ENCODE results near the gene TBRG4.

Gene TBRG4

DNA sequence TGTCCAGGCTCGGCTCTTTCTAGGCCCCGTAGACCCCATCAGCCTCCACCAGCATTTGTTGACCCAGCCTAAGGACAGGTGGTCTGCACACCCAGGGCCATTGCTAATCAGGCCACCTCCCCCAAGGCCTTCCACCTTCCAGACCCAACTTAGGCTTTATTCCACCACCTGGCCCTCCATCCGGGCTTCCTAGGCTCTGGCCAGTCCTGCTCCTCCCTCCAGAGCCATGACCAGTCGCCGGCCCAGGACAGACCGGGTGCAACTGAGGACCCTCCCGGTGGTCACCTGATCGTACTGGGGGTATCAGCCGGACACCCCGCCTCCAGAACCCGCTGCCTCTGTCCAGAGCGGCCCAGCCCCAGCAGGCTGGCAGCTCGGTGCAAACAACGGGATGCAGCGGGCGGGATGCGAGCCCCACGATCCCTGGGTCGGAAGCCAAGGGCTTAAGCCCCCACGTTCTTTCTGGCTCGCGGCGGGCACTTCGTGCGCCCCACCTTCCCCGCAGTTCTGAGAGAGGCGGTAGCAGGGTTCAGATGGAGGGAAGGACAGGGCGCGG is 23.3 kb downstream of the TBRG4 start:
- no peak for FAIRE-seq

DNA sequence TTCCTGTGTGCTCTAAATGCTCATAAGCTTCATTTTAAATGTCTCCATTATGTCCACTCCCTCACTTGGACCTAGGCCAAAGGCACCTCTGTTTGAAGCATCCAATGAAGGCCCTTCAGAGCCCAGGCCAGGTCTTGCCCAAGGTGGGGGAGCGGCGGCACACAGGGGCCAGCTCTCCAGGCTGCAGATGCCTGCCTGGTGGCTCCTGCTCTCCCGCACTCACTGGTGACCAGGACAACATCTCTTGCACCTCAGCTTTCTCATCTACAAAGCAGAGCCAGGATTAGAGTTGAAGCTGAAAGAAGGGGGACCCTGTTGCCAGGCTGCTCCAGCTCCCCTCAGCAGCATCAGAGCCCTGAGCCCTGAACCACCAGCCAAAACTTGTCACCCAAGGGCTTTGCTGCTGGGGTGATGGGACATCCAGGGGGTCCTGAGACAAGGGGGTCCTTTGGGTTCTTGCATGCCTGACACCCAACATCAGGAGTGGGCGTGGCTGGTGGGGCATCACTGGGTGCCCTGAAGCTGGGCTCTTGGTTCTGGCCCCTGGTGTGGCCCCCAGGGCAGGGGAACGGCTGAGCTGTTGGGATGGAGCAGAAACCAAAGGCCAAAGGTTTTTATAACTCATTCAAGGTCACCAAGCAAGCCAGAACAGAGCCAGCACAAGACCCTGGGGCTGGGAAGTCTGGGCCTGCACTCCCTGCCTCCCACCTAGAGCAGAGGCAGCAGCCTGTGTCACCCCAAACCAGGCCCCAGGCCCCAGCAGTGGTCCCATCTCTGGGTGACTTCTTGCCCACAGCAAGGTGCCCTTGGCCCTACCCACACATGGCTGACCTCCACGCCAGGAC is 24.0 kb downstream of the TBRG4 start:
- no peak for FAIRE-seq

DNA sequence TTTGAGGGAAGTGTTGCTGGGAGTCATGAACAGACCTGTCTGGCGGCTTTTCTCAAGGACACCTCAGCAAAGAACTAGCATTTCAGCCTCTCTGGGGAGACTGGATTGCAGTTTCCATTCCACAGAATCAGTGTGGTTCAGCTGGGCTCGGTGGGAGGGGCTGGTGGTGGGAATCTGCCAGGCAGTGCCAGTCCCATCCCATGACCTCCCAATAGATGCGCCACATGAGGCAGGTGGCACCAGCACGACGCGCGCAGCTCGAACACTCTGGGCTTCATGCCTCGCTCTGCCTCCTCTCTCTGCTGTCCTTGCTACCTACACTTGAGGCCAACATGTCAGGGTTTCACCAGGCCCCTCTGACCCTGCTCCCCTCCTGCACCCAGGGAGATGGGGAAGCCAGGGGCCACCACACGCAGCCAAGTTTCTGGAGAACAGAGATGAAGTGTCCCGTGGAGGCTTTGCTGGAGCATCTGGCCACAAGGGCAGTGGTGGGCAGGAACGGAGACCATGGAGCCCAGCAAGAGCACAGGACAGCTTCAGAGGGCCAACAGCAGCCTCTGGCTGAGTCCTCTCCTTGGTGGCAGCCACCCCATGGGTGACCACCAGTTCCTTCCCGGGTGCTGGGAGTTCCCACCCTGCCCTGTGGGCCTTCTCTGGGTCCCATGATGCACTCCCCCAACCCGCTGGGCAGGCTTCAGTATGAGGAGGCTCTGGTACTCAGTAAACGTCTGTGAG is 25.0 kb downstream of the TBRG4 start:
- no peak for FAIRE-seq

DNA sequence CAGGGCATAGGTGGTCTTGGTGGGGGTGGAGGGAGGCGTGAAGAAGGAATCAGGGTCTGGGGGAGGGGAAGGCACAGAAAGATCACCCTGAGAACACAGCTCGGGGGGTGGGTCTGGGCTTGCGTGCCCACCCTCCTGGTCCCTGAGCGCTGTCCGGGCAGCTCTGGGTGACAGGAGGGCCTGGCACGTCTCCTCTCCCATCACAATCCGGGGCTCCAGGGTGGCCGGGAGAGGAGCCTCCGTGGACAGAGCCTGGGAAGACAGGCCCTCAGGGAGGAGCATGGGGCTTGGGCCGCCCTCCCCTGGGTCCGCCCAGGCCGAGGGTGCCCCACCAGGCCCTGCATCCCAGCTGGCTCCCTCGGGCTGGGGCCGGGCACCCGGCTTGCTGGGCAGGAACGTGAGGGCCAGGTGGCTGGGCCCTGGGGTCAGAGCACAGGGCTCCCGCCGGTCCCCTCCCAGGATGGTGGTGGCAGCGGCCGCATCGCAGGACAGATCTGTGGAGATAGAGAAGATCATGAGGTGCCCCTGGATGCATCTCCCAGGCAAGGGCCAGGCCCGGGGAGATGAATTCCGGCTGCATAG is 25.8 kb downstream of the TBRG4 start:
- no peak for FAIRE-seq

DNA sequence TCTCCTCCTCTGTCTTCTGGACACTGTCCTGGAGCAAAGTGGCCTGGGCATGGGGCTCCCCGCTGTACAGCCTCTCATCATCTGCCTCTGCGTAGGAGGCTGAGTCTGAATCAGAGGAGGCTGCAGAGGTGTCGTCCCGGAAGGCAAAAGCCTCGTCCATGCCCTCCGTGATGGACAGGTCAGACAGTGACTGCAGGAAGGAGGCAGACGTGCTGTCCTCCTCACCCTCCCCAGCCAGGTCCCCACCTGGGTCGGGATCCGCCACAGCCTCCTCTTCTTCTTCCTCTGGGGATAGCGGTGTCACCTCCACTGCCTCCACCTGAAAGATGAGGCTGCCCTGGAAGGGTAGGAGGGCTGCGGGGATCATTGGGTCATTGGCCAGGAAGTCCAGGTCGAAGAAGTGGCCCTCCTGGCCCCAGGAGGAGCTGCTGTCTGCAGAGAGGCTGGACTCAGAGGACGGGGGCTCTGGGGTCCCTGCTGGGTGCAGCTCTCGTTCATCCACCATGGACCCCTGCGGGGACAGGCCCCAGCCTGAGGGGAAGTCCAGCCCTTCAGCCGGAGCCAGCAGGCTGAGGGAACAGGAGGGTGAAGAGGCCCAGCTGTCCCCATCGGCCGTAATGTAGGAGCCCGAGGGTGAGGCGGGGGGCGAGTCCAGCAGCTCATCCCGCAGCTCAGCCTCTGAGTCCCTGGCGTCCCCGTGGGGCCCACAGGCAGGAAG is 26.4 kb downstream of the TBRG4 start:
- no peak for FAIRE-seq

DNA sequence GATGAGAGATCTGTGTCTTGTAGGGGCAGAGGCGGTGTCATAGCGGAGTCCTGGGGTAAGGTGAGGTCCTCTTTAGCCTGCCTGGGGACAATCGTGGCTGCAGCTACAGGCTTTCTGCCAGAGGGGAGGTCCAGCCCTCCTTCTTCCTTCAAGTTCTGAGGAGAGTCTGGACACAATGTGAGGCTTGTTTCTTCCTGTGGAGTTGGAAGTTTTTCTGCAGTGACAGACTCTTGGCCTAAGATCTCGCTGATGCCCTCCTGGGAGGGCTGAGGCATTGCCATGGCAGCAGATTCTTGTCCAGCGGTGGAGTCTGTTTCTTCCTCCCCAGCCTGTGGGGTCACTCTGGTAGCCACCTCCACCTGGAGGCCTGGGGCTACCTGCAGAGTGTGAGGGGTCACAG is 27.2 kb downstream of the TBRG4 start:
- FAIRE-seq: no peak

DNA sequence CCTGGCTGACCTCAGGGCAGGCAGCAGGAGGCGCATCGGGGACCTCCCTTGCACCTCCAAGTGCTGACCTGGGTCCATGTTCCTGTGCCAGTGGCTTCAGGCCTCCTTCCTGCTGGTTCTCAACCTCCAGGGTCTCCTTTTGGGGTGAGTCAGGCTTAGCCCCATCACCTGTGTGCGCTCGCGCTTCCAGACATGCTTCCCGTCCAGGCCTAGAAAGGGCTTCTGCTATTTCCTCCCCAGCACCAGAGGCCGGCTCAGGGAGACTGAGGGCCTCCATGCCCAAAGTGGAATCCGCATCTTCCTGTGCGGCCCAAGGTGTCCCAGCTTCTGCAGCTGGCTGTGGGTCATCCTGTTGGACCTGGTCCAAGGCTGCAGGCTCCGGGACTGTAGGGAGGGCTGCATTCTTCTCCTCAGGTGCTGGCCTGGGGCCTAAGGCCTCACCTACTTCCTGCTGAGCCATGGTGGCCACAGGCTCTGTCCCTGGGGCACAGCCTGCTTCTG is 28.6 kb downstream of the TBRG4 start:
- no peak for FAIRE-seq

GRCh38 chr7:45082031-45082830 is 29.3 kb downstream of the TBRG4 start:
- FAIRE-seq: no peak

DNA sequence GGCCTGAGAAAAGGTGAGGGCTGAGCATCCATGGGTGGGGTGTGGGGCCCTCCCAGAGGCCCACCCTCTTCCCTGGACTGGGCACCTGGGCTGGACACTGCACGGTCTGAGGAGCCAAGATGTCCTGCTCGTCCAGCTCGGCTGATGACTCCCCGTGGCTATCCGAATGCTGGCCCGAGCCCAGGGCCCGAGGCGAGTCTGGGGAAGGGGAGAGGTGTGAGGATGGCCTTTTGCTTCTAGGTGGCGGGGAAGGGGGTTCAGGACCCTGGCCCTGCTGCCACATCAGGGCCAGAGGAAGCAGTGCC is 29.9 kb downstream of the TBRG4 start:
- no peak for FAIRE-seq

DNA sequence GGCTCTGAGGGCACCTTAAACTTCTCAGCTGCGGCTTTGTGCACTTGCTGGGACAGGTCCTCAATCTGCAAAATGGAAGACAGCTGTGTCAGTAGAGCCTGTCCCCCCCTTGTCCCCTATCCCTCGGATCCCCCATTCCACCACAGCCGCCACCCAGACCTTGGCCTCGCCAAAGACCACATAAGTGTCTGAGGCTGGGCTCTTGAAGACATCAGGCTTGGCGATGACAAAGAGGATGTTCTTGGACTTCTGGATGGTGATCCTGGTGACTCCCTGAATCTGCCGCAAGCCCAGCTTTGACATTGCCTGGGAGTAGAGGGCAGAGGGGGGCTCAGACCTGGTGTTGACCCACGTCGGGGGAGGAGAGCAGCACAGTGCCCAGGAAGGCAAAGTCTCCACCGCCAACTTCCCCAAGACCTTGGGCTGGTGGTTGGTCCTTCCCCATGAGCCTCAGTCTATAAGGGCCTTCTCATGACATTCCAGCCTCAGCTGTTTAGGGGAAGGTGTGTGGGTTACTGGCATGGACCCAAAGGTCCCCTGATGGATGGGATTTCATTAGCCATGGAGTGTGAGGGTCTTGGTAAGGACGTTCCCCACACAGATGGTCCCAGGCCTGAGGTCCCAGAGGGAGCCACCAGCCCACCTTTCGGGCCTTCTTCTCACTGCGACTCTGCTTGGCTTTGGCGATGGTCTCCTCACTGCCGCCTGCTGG is 30.4 kb downstream of the TBRG4 start:
- FAIRE-seq: no peak

- no peak for FAIRE-seq
Observed at GRCh38 chr7:45080265-45080957, 31.1 kb downstream of the TBRG4 start.

GRCh38 chr7:45078125-45078681 is 33.3 kb downstream of the TBRG4 start:
- no peak for FAIRE-seq

- no peak for FAIRE-seq
Observed at GRCh38 chr7:45077579-45077978, 33.9 kb downstream of the TBRG4 start.

DNA sequence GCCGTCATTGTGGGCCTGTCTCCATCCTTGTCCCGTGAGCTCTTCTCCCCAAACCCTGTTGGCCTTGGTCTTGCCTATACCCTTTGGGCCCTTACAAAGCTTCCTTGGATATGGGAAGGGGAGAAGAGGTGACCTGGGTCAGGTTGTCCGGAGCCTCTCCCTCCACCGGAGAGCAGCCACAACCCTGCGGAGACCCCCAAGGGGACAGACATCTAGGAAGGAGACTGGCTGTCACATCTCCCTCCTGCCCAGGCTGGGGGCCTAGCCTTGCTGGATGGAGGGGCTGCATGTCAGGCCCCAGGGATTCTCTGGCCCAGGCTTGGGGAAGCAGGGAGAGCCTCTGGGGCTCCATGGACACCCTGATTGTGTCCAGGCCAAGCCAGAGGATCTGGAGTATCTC is 34.6 kb downstream of the TBRG4 start:
- no peak for FAIRE-seq

DNA sequence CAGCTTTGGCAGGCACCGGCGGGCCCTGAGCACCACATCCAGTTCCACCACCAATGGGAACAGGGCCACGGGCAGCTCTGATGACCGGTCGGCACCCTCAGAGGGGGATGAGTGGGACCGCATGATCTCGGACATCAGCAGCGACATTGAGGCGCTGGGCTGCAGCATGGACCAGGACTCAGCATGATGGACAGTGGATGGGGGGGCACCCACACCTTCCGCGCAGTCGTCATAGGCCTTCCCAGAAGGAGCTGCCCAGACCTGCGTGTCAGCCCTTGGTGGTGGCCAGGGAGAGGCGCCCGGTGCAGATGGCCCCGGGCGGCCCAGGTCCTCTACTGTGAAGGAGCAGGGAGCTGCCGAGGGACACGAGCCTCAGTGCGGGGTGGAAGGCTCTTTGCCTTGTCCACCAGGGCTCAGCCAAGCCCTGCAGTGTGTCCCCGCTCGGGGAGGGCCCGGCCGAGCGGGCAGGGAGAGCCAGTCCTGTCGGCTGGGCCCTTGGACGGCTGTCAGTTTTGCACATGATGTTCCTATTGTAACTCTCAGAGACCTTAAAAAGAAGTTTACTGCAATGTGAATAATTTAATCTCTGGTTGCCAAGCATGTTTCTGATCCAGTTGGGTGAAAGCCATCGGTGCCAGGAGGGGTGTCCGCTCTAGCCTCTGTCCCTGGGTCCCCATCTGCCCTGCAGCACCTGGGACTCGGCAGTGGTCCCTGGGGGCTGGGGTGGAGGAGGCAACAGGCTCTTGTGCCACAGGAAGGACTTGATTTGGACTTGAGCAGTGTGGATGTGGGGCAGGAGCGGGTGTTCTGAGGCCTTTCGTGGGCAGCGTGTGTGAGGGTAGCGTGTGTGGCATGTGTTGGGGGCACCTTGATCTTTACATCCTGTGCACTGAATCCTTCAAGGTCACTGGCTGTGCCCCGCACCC is 35.4 kb downstream of the TBRG4 start:
- FAIRE-seq: no peak

DNA sequence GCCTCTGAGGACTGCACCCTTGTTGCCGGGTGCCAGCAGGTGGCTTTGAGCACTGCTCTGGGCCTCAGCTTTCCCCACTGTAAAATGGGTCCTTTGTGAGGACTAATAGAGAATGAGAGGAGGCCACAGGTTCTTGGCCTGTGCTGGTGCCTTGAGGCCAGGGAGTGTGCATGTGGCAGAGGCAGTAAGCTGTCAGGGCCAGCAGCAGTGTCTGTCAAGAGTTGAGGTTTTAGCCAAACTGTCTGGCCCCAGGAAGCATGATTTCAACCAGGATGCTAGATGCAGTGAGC is 36.2 kb downstream of the TBRG4 start:
- no peak for FAIRE-seq

- FAIRE-seq: no peak
Observed at GRCh38 chr7:45074528-45075354, 36.8 kb downstream of the TBRG4 start.

GRCh38 chr7:45073786-45074527 is 37.5 kb downstream of the TBRG4 start:
- no peak for FAIRE-seq

Measured in colon (tissue), 2 donors.